HepG2 (cell line): Measurements from ENCODE around the gene CHRD. TPM values are rescaled to one million over a fixed set of nuclear protein-coding genes. Genes with fewer than 3 reads are reported as not detected.

ENCODE experiments used
- ADNP ChIP-seq: sonication (generic); formaldehyde crosslinking; IDR thresholded peaks from 2 replicates; pipeline ENCODE4 v1.4.0; 2020; ENCODE audit warnings: missing genetic modification reagents
- ARID5B ChIP-seq: IDR thresholded peaks from 2 replicates; pipeline ENCODE4 v1.4.0; 2020; ENCODE audit warnings: mild to moderate bottlenecking, missing genetic modification reagents
- IRX3 ChIP-seq: sonication (generic); formaldehyde crosslinking; IDR thresholded peaks from 2 replicates; pipeline ENCODE4 v1.8.1; 2023; ENCODE audit warnings: mild to moderate bottlenecking, low read depth, missing genetic modification reagents, borderline replicate concordance
- KLF11 ChIP-seq: IDR thresholded peaks from 2 replicates; pipeline ENCODE4 v1.6.1; 2016; ENCODE audit warnings: missing compliant biosample characterization
- MTF2 ChIP-seq: sonication (generic); formaldehyde crosslinking; IDR thresholded peaks from 2 replicates; pipeline ENCODE4 v1.5.0; 2020; ENCODE audit warnings: missing genetic modification reagents, borderline replicate concordance
- NR0B2 ChIP-seq: sonication (generic); formaldehyde crosslinking; IDR thresholded peaks from 2 replicates; pipeline ENCODE4 v1.4.0; 2020; ENCODE audit warnings: mild to moderate bottlenecking, missing genetic modification reagents
- PAXIP1 ChIP-seq: sonication (generic); formaldehyde crosslinking; conservative IDR thresholded peaks from 2 replicates; pipeline ENCODE4 v1.4.0; 2020; ENCODE audit warnings: mild to moderate bottlenecking, missing genetic modification reagents, moderate library complexity
- PCBP1 ChIP-seq: fragments of 200-400 bp; formaldehyde crosslinking; IDR thresholded peaks from 2 replicates; pipeline ENCODE4 v1.6.1; 2017; ENCODE audit warnings: mild to moderate bottlenecking, low read depth, low read length, borderline replicate concordance
- PHF8 ChIP-seq: sonication (generic); formaldehyde crosslinking; IDR thresholded peaks from 2 replicates; pipeline ENCODE4 v1.5.0; 2020; ENCODE audit warnings: missing genetic modification reagents
- ZNF142 ChIP-seq: sonication (generic); formaldehyde crosslinking; IDR thresholded peaks from 2 replicates; pipeline ENCODE4 v1.4.0; 2020; ENCODE audit warnings: missing genetic modification reagents
- ZNF317 ChIP-seq: sonication (generic); formaldehyde crosslinking; IDR thresholded peaks from 2 replicates; pipeline ENCODE4 v1.5.0; 2020; ENCODE audit warnings: mild to moderate bottlenecking, missing genetic modification reagents
- ZNF749 ChIP-seq: sonication (generic); formaldehyde crosslinking; IDR thresholded peaks from 2 replicates; pipeline ENCODE4 v1.8.0; 2022; ENCODE audit warnings: mild to moderate bottlenecking, missing genetic modification reagents, moderate library complexity, borderline replicate concordance
- ZNF782 ChIP-seq: sonication (generic); formaldehyde crosslinking; IDR thresholded peaks from 2 replicates; pipeline ENCODE4 v1.4.0; 2020; ENCODE audit warnings: missing genetic modification reagents, mild to moderate bottlenecking, borderline replicate concordance
- polyA plus RNA-seq, 8 experiments: library from polyadenylated mRNA; depleted of rRNA in 3 of 8; stranded (reverse) in 7 of 8; unstranded in 1 of 8; fragments of >200 nt; fragmentation: Illumina TruSeq in 4 of 8; extraction: Trizol in 4 of 8; gene quantifications; 2 replicates each; pipeline versions ENCODE4 v1.2.1 to v1.2.3, GENCODE V29; 2011 to 2016; ENCODE audit warnings: low read depth in 4 of 8, missing spikeins in 1 of 8, mixed read lengths in 1 of 8; ENCODE audit not compliant: insufficient read depth in 1 of 8
- total RNA-seq, 5 experiments: library from RNA; depleted of rRNA; stranded (reverse); fragments of >200 nt; fragmentation: Illumina TruSeq; extraction: Trizol; gene quantifications; 2 replicates each; pipeline ENCODE4 v1.2.3, GENCODE V29; 2016; ENCODE audit warnings: low read depth in 1 of 5

The CHRD gene
- total and polyA plus RNA-seq, 2 of the 13 experiments (the other 11 are each of a cell fraction or from before 2014, with no cell fraction given), result 22.2 to 35.2 TPM

- peak; percentile 85; the same call in 1 of the 2 replicates for TF ChIP-seq ZNF782 (CRISPR knock-in tag)
- TF ChIP-seq PCBP1, result 0 out of 2 replicates have a peak, but pooled peaks have one; percentile 63
- peak; percentile 67 for TF ChIP-seq PHF8 (CRISPR knock-in tag)
- TF ChIP-seq ADNP (CRISPR knock-in tag), result no peak
- TF ChIP-seq NR0B2 (CRISPR knock-in tag), result peak; percentile 80
- no peak; the same call in 1 of the 2 replicates for TF ChIP-seq MTF2
- TF ChIP-seq ZNF749 (CRISPR knock-in tag), result peak; percentile 39; the same call in 1 of the 2 replicates
- TF ChIP-seq ARID5B (CRISPR knock-in tag), result peak; percentile 70; the same call in 1 of the 2 replicates
- TF ChIP-seq IRX3 (CRISPR knock-in tag), result no peak; the same call in none of the 2 replicates
- TF ChIP-seq ZNF317 (CRISPR knock-in tag), result peak; percentile 83
- TF ChIP-seq KLF11 (CRISPR knock-in tag), result no peak
- peak; percentile 92 for TF ChIP-seq PAXIP1 (CRISPR knock-in tag)
- TF ChIP-seq ZNF142 (CRISPR knock-in tag), result peak; percentile 77; the same call in 1 of the 2 replicates
Observed at GRCh38 chr3:184362668-184363546, 16.9 kb upstream of the CHRD start (continued).
